ENCODE results near the gene TIMM10.

TIMM10 gene

DNA sequence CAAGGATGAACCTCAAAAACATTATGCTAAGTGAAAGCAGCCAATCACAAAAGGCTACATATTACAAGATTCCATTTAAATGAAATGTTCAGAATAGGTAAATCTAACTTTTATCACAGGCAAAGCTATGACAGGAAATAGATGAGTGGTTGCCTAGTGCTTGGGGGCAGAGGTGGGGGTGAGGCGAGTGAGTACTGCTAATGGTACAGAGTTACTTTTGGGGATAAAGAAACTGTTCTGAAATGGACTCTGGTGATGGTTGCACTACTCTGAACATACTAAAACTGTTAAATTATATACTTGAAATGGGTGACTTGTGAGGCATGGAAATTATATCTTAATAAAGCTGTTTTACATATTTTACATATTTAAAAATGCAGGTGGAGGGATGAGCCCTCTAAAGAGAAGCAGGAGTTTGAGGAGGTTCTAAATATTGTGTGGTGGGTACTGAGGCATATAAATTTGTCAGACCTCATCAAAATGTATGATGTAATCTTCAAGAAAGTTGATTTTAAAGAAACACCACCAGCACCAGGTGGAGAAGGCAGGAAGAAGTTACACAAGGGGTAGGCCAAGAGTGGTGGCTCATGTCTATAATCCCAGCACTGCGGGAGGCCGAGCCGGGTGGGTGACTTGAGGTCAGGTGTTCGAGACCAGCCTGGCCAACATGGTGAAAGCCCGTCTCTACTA is 18.7 kb downstream of the TIMM10 start:
- peaks cover 6% of the 10 kb centered on the region for H3K36me3 Mint-ChIP-seq (ENCODE audit: insufficient read depth)
- DNase-seq (ENCODE audit: low spot score in 2 of 2) (no peak), ATAC-seq (replicated peaks; ENCODE audit: extremely low read depth, poor library complexity, severe bottlenecking) (no peak)
- no peaks in the 10 kb centered on the region for H3K9me3 Mint-ChIP-seq
- peaks cover 27% of the 10 kb centered on the region for H3K4me1 Mint-ChIP-seq
- H3K4me3 Mint-ChIP-seq = no peak overlapping the region
- H3K27ac Mint-ChIP-seq (ENCODE audit: low read depth) = peak overlapping the region; percentile 61
- no peaks in the 10 kb centered on the region for H3K27me3 Mint-ChIP-seq

DNA sequence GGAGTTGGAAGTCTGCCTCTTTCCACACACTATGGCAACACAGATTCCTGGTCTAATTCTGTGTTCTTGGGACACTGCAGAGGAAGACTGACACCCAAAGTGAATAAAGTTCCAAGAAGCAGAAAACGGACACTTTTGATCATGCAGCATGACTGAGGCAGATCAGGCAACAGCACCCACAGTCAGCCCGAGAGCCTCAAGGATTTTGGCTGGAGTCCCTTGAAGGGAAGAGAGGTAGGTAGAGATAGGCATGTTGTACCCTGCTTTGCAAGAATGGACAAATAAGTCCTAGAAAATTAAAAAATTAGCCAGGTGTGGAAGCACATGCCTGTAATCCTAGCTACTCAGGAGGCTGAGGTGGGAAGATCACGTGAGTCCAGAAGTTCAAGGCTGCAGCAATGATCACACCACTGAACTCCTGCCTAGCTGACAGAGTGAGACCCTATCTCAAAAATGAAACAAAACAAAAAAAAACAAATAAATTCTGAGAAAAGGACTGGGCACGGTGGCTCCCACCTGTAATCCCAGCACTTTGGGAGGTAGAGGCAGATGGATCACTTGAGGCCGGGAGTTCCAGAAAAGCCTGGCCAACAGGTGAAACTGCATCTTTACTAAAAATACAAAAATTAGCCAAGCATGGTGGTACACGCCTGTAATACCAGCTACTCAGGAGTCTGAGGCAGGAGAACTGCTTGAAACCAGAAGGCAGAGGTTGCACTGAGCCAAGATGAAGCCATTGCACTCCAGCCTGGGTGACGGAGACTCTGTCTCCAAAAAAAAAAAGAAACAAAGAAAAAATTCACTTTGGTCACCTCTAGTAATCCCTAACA is 22.0 kb downstream of the TIMM10 start:
- peaks cover 2% of the 10 kb centered on the region for H3K36me3 Mint-ChIP-seq (ENCODE audit: insufficient read depth)
- no peak overlapping the region for H3K27ac Mint-ChIP-seq (ENCODE audit: low read depth)
- H3K4me3 Mint-ChIP-seq = no peak overlapping the region
- peaks cover 12% of the 10 kb centered on the region for H3K4me1 Mint-ChIP-seq
- no peaks in the 10 kb centered on the region for H3K9me3 Mint-ChIP-seq
- DNase-seq (ENCODE audit: low spot score in 2 of 2) (no peak), ATAC-seq (replicated peaks; ENCODE audit: extremely low read depth, poor library complexity, severe bottlenecking) (no peak)
- no peaks in the 10 kb centered on the region for H3K27me3 Mint-ChIP-seq

DNA sequence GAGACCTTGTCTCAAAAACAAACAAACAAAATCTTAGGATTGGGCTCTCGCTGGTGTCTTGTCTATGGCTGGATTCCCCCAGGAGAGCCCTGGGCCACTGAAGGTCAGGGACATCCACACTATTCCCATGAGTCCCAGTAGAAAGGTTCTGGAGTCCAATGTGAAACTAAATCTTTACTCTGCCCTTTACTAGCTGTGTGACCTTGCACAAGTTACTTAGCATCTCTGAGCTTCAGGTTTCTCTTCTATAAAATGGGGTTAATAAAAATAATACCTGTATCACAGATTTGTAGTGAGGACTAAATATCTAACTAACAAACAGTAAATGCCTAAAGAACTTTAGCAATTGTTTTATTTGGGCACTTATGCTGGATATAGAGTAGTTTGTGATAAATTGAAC is 24.0 kb downstream of the TIMM10 start:
- ATAC-seq (replicated peaks; ENCODE audit: extremely low read depth, poor library complexity, severe bottlenecking) = no peak
- no peak for DNase-seq (ENCODE audit: low spot score in 2 of 2)
- H3K27ac Mint-ChIP-seq (ENCODE audit: low read depth) = no peak overlapping the region

DNA sequence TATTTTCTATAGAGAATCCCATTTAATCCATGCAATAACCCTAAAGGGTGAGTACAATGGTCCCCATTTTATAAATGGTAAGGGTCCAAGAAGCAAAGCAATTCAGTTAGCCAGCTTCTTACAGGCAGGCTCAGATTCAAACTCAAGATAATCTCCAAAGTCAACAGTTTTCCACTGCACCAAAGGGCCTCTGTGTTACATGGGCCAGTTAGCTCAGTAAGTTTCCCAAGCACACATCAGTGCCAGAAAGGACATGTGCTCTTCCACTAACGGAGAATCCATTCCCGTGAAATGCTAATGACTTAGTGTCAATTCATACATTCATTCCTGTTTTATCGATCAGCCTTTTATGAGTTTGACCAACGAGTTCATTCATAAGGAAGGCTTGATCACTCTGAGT is 26.0 kb downstream of the TIMM10 start:
- H3K9me3 Mint-ChIP-seq = no peaks in the 10 kb centered on the region
- H3K36me3 Mint-ChIP-seq (ENCODE audit: insufficient read depth) = no peaks in the 10 kb centered on the region
- no peak overlapping the region for H3K4me3 Mint-ChIP-seq
- no peaks in the 10 kb centered on the region for H3K27me3 Mint-ChIP-seq
- H3K27ac Mint-ChIP-seq (ENCODE audit: low read depth) = no peak overlapping the region
- no peak for DNase-seq (ENCODE audit: low spot score in 2 of 2)
- H3K4me1 Mint-ChIP-seq = no peaks in the 10 kb centered on the region
- no peak for ATAC-seq (replicated peaks; ENCODE audit: extremely low read depth, poor library complexity, severe bottlenecking)

More for the DNA sequence above, 24.0 kb downstream of the TIMM10 start:
- Mint-ChIP-seq H3K4me3 (no peak overlapping the region), H3K4me1 (peaks cover 2% of the 10 kb centered on the region), H3K36me3 (ENCODE audit: insufficient read depth) (peaks cover 2% of the 10 kb centered on the region), H3K9me3 (no peaks in the 10 kb centered on the region), H3K27me3 (no peaks in the 10 kb centered on the region)

DNA sequence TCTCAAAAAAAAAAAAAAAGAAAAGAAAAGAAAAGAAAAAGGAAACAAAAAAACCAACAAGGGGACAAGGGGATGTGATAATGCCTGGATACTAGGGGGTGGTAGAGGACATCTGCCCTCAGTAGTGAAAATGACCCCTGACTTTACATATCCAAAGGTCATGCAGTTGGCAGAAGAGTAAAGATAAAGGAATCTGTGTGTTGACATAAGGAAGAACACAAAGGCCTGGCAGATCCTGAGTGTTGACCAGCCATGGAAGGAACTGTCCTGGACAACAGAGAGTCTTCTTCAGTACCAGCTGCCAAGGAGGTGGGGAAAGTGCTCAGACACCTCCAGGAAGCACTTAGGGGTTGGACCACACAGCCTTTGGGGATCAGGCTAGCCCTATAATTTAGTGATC is 27.7 kb downstream of the TIMM10 start:
- no peak for ATAC-seq (replicated peaks; ENCODE audit: extremely low read depth, poor library complexity, severe bottlenecking)
- H3K27me3 Mint-ChIP-seq = no peaks in the 10 kb centered on the region
- no peak overlapping the region for H3K4me3 Mint-ChIP-seq
- DNase-seq (ENCODE audit: low spot score in 2 of 2) = no peak
- H3K27ac Mint-ChIP-seq (ENCODE audit: low read depth) = peak overlapping the region; percentile 35
- H3K4me1 Mint-ChIP-seq = no peaks in the 10 kb centered on the region
- no peaks in the 10 kb centered on the region for H3K36me3 Mint-ChIP-seq (ENCODE audit: insufficient read depth)
- H3K9me3 Mint-ChIP-seq = no peaks in the 10 kb centered on the region

DNA sequence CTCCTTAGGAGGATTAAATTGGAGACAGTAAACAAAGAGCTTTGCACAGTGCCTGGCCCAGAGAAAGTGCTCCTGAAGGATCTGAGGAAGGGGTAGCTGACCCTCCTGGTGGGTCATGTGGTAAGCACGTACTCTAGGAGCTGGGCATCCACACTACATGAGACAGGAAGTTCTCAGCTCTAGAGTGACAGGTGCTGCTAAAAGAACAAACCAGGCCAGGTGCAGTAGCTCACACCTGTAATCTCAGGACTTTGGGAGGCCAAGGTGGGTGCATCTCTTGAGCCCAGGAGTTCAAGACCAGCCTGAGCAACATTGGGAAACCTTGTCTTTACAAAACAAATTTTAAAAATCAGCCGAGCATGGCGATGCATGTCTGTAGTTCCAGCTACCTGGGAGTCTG is 28.2 kb downstream of the TIMM10 start:
- Mint-ChIP-seq H3K27me3 (no peaks in the 10 kb centered on the region), H3K4me3 (no peak overlapping the region), H3K36me3 (ENCODE audit: insufficient read depth) (no peaks in the 10 kb centered on the region), H3K9me3 (no peaks in the 10 kb centered on the region), H3K27ac (ENCODE audit: low read depth) (peak overlapping the region; percentile 35), H3K4me1 (no peaks in the 10 kb centered on the region)
- no peak for DNase-seq (ENCODE audit: low spot score in 2 of 2)
- no peak for ATAC-seq (replicated peaks; ENCODE audit: extremely low read depth, poor library complexity, severe bottlenecking)

DNA sequence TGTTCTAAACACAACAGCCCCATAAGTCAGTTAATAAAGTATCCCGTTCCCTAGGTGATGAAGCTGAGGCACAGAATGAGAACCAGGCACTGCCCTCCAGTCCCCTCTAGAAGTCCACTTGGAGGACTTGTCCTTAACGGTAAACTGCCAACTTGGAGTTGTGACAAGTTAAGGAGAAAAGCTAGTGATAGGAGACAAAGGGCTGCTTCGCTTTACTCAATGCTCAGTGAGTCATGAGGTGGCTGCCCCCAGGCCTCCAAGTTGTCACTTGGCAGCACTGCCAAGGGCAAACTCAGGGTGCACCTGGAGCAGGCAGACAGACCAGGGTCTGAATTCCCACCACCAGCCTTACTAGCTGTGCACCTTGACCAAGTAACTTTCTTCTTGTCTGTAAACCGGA is 28.6 kb downstream of the TIMM10 start:
- no peaks in the 10 kb centered on the region for H3K9me3 Mint-ChIP-seq
- no peaks in the 10 kb centered on the region for H3K4me1 Mint-ChIP-seq
- no peak overlapping the region for H3K4me3 Mint-ChIP-seq
- H3K36me3 Mint-ChIP-seq (ENCODE audit: insufficient read depth) = no peaks in the 10 kb centered on the region
- H3K27me3 Mint-ChIP-seq = no peaks in the 10 kb centered on the region
- H3K27ac Mint-ChIP-seq (ENCODE audit: low read depth) = no peak overlapping the region
- ATAC-seq (replicated peaks; ENCODE audit: extremely low read depth, poor library complexity, severe bottlenecking) = no peak
- DNase-seq (ENCODE audit: low spot score in 2 of 2) = no peak

DNA sequence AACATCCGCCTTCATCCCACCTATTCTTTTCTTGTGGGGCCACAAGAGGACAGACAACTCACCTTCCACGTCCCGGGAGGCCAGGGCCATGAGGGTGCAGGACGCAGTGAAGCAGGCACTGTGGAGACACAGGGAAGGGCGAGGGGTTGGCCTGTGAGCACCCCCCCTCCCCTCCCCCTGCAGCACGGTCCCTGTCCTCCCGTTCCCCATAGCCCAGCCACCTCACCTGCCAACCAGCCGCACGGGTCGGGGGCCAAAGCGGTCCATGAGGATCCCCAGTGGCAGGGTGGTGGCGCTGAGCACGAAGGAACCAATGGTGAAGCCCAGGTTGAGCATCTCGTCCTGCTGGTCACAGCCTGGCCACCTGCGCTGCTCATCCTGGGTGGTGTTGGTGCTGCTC is 29.6 kb downstream of the TIMM10 start:
- Mint-ChIP-seq H3K4me3 (no peak overlapping the region), H3K27ac (ENCODE audit: low read depth) (no peak overlapping the region), H3K4me1 (no peaks in the 10 kb centered on the region), H3K36me3 (ENCODE audit: insufficient read depth) (peaks cover under 1% of the 10 kb centered on the region), H3K27me3 (no peaks in the 10 kb centered on the region), H3K9me3 (no peaks in the 10 kb centered on the region)
- ATAC-seq (replicated peaks; ENCODE audit: extremely low read depth, poor library complexity, severe bottlenecking) (no peak), DNase-seq (ENCODE audit: low spot score in 2 of 2) (no peak)

DNA sequence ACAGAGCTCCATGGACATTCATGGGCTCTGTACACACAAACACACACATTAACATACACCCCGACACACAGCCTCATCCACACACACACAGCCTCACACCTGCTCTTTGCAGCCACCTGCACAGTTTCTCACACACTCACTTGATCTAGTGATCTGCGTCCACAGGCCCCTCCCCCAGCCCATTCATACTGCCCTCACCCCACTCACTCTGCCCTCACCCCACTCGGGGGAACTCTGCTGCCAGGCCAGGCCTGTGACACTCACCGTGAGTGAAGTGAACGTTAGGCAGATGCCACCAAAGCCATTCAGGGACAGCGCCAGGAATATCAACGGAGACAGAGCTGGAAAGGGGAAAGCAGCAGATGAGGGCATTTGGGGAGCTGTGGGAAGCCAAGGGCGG is 30.0 kb downstream of the TIMM10 start:
- Mint-ChIP-seq H3K4me1 (no peaks in the 10 kb centered on the region), H3K27me3 (no peaks in the 10 kb centered on the region), H3K27ac (ENCODE audit: low read depth) (no peak overlapping the region), H3K4me3 (no peak overlapping the region), H3K9me3 (no peaks in the 10 kb centered on the region), H3K36me3 (ENCODE audit: insufficient read depth) (peaks cover 2% of the 10 kb centered on the region)
- no peak for DNase-seq (ENCODE audit: low spot score in 2 of 2)
- no peak for ATAC-seq (replicated peaks; ENCODE audit: extremely low read depth, poor library complexity, severe bottlenecking)

DNA sequence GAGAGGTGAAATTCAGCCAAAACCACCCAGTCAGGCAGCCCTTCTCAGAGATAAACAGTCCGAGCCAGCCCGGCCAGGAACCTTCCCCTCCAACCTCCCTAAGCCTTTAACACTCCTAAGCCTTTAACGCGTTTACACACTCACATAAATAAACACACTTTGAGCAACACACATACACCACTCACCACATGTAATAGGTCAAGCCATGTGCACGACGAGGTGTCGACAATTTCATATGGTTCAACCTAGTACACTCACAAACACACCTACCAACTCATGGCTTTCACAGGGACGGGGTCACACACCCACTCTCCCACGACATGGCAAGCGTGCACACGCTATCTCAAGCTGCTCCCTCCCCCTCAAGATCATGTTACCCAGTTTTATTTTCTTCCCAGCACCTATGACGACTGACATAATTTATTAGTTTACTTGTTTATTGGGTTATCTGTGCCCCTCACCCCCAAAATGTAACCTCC is 30.5 kb downstream of the TIMM10 start:
- Mint-ChIP-seq H3K27ac (ENCODE audit: low read depth) (no peak overlapping the region), H3K4me1 (no peaks in the 10 kb centered on the region), H3K36me3 (ENCODE audit: insufficient read depth) (peaks cover 2% of the 10 kb centered on the region), H3K27me3 (no peaks in the 10 kb centered on the region), H3K9me3 (no peaks in the 10 kb centered on the region), H3K4me3 (no peak overlapping the region)
- ATAC-seq (replicated peaks; ENCODE audit: extremely low read depth, poor library complexity, severe bottlenecking) (no peak), DNase-seq (ENCODE audit: low spot score in 2 of 2) (no peak)

DNA sequence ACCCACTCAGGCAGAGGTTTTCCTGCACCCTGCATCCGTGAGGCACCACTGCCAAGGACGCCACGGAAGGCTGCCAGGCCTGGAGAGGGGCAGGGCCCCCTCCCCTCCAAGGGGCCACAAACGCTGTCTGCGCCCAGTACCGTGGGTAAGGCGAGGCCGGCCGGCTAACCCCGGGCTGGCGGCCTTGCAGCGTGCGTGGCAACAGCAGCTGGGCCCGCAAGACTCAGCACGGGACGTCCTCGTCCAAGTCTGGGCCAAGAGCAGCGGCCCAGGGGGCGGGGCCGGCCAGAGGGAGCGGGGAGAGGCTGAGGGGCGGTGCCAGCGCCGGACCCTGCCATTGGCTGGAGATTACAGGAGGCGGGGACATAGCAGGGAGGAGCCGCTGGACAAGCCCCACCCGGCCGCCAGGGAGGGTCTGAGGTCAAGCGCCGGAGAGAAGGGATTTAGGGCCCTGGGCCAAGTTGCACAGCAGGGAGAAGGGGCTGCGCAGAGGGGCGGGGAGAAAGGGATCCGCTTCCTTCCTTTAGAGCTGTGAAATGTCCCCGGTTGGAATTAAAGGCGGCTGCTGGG is 31.1 kb downstream of the TIMM10 start:
- no peak overlapping the region for H3K4me3 Mint-ChIP-seq
- no peaks in the 10 kb centered on the region for H3K27me3 Mint-ChIP-seq
- peaks cover 2% of the 10 kb centered on the region for H3K36me3 Mint-ChIP-seq (ENCODE audit: insufficient read depth)
- no peak for ATAC-seq (replicated peaks; ENCODE audit: extremely low read depth, poor library complexity, severe bottlenecking)
- H3K27ac Mint-ChIP-seq (ENCODE audit: low read depth) = no peak overlapping the region
- no peaks in the 10 kb centered on the region for H3K4me1 Mint-ChIP-seq
- no peaks in the 10 kb centered on the region for H3K9me3 Mint-ChIP-seq
- DNase-seq (ENCODE audit: low spot score in 2 of 2) = no peak

DNA sequence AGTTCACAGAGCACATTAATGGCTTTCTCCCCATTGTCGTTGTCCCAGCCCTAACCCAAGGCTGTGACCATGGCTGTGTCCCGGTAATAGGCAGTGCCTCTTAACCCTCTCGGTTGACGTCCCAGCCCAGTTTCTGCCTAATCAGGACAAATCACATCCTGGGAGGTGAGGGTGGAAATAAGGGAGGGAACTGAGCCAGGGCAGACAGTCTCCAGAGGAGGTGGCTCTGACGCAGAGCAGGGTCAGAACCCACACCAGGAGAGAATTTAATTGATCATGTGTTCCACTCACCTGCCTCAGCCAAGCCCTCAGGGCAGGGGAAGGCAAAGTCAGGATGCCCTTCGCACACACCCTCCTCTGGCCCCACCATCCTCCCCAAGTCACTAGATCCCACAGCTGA is 32.0 kb downstream of the TIMM10 start:
- no peak overlapping the region for H3K27ac Mint-ChIP-seq (ENCODE audit: low read depth)
- peaks cover 2% of the 10 kb centered on the region for H3K36me3 Mint-ChIP-seq (ENCODE audit: insufficient read depth)
- no peak for ATAC-seq (replicated peaks; ENCODE audit: extremely low read depth, poor library complexity, severe bottlenecking)
- DNase-seq (ENCODE audit: low spot score in 2 of 2) = no peak
- no peaks in the 10 kb centered on the region for H3K27me3 Mint-ChIP-seq
- H3K9me3 Mint-ChIP-seq = no peaks in the 10 kb centered on the region
- H3K4me3 Mint-ChIP-seq = no peak overlapping the region
- no peaks in the 10 kb centered on the region for H3K4me1 Mint-ChIP-seq
